IPS DF 6.9 (cell line): ENCODE data around the gene CEP78.
"Not testable (repeated sequence)": the region's sequence is repeated elsewhere in the genome, so short reads cannot be mapped to it uniquely, and the experiment has no call there.

Source experiments
- DNase-seq: peaks from one replicate; pipeline ENCODE4 v3.0.0-alpha.2; 2013; ENCODE audit warnings: low read depth, low spot score
- H3K27ac ChIP-seq: one replicate; pipeline ENCODE4 v1.5.1; 2013; ENCODE audit warnings: low read length, control low read depth
- H3K27me3 ChIP-seq: 2 replicates; pipeline ENCODE4 v1.6.1; 2013; ENCODE audit warnings: mild to moderate bottlenecking, low read length; ENCODE audit not compliant: control insufficient read depth, insufficient read depth
- H3K36me3 ChIP-seq: 2 replicates; pipeline ENCODE4 v1.6.1; 2013; ENCODE audit warnings: low read length; ENCODE audit not compliant: control insufficient read depth, insufficient read depth
- H3K4me1 ChIP-seq: 2 replicates; pipeline ENCODE4 v1.6.1; 2013; ENCODE audit warnings: low read length; ENCODE audit not compliant: control insufficient read depth, insufficient read depth
- H3K4me3 ChIP-seq: 2 replicates; pipeline ENCODE4 v1.5.1; 2013; ENCODE audit warnings: mild to moderate bottlenecking, low read length
- H3K9me3 ChIP-seq: 2 replicates; pipeline ENCODE4 v1.6.1; 2013; ENCODE audit warnings: low read length, inconsistent platforms; ENCODE audit not compliant: control insufficient read depth, insufficient read depth
- WGBS: extraction: QIAGEN DNeasy Blood & Tissue Kit; methylation state at CpG from one replicate; pipeline ENCODE4 v1.1.7; 2013; ENCODE audit warnings: mixed read lengths, missing lambda C conversion rate; ENCODE audit not compliant: insufficient read length, insufficient coverage; 5-methylcytosine and 5-hydroxymethylcytosine counted together

Gene CEP78

GRCh38 chr9:78232471-78232870 lies 3.4 kb upstream of the CEP78 start:
- H3K9me3 ChIP-seq, H3K27me3 ChIP-seq, DNase-seq, H3K27ac ChIP-seq, H3K36me3 ChIP-seq, H3K4me3 ChIP-seq, H3K4me1 ChIP-seq: not testable (repeated sequence)
- no CpG with 5 or more reads among the region's 5 CpGs for WGBS

- DNase-seq, result no peak
- no CpG with 5 or more reads among the region's 7 CpGs for WGBS
Observed at GRCh38 chr9:78234810-78235209, 1.1 kb upstream of the CEP78 start.

GRCh38 chr9:78235256-78235761 lies 566 bp upstream of the CEP78 start:
- H3K4me1 ChIP-seq, result no peaks in the 10 kb centered on the region; the same call in 1 of the 2 replicates
- no peaks in the 10 kb centered on the region; the same call in 1 of the 2 replicates for H3K36me3 ChIP-seq
- no CpG with 5 or more reads among the region's 17 CpGs for WGBS
- H3K27ac ChIP-seq, result no peak overlapping the region
- peak overlapping the region; percentile 70; the same call in 1 of the 2 replicates for H3K4me3 ChIP-seq
- H3K9me3 ChIP-seq, result no peaks in the 10 kb centered on the region
- no peaks in the 10 kb centered on the region for H3K27me3 ChIP-seq
- no peak for DNase-seq

More at GRCh38 chr9:78234810-78235209, 1.1 kb upstream of the CEP78 start:
- no peak overlapping the region for H3K27ac ChIP-seq
- H3K36me3 ChIP-seq, result no peaks in the 10 kb centered on the region
- no peaks in the 10 kb centered on the region for H3K9me3 ChIP-seq
- no peak overlapping the region for H3K4me3 ChIP-seq
- no peaks in the 10 kb centered on the region; the same call in 1 of the 2 replicates for H3K4me1 ChIP-seq
- H3K27me3 ChIP-seq, result no peaks in the 10 kb centered on the region

GRCh38 chr9:78236551-78236910 lies 656 bp downstream of the CEP78 start:
- H3K27ac ChIP-seq, result no peak overlapping the region
- no peaks in the 10 kb centered on the region for H3K9me3 ChIP-seq
- H3K27me3 ChIP-seq, result no peaks in the 10 kb centered on the region
- no peaks in the 10 kb centered on the region; the same call in 1 of the 2 replicates for H3K4me1 ChIP-seq
- no peak for DNase-seq
- no CpG with 5 or more reads among the region's 12 CpGs for WGBS
- H3K4me3 ChIP-seq, result peak overlapping the region; percentile 70; the same call in 1 of the 2 replicates
- H3K36me3 ChIP-seq, result no peaks in the 10 kb centered on the region; the same call in 1 of the 2 replicates

GRCh38 chr9:78238046-78239038 lies 2.5 kb downstream of the CEP78 start:
- WGBS, result 100% methylated on average over 2 of the region's 13 CpGs
- no peak for DNase-seq

GRCh38 chr9:78239506-78239905 lies 3.6 kb downstream of the CEP78 start:
- no peak for DNase-seq

More at GRCh38 chr9:78238046-78239038, 2.5 kb downstream of the CEP78 start:
- Histone ChIP-seq H3K27ac (no peak overlapping the region), H3K4me1 (no peaks in the 10 kb centered on the region; the same call in 1 of the 2 replicates), H3K36me3 (no peaks in the 10 kb centered on the region; the same call in 1 of the 2 replicates), H3K4me3 (no peak overlapping the region), H3K27me3 (no peaks in the 10 kb centered on the region), H3K9me3 (no peaks in the 10 kb centered on the region)

GRCh38 chr9:78242041-78242440 lies 6.2 kb downstream of the CEP78 start:
- no CpG with 5 or more reads among the region's 4 CpGs for WGBS
- Histone ChIP-seq H3K9me3 (no peaks in the 10 kb centered on the region), H3K27ac (no peak overlapping the region), H3K27me3 (no peaks in the 10 kb centered on the region), H3K4me3 (no peak overlapping the region), H3K36me3 (peaks cover 2% of the 10 kb centered on the region; the same call in 1 of the 2 replicates), H3K4me1 (no peaks in the 10 kb centered on the region; the same call in 1 of the 2 replicates)
- no peak for DNase-seq

More at GRCh38 chr9:78239506-78239905, 3.6 kb downstream of the CEP78 start:
- Histone ChIP-seq H3K4me3 (no peak overlapping the region), H3K36me3 (peaks cover 2% of the 10 kb centered on the region; the same call in 1 of the 2 replicates), H3K4me1 (no peaks in the 10 kb centered on the region; the same call in 1 of the 2 replicates), H3K27me3 (no peaks in the 10 kb centered on the region), H3K27ac (no peak overlapping the region), H3K9me3 (no peaks in the 10 kb centered on the region)
- no CpG with 5 or more reads among the region's 5 CpGs for WGBS

GRCh38 chr9:78243130-78243529 lies 7.3 kb downstream of the CEP78 start:
- whole genome bisulfite sequencing, result no CpG with 5 or more reads among the region's 1 CpG
- Histone ChIP-seq H3K27me3 (no peaks in the 10 kb centered on the region), H3K4me1 (no peaks in the 10 kb centered on the region), H3K9me3 (no peaks in the 10 kb centered on the region), H3K36me3 (peaks cover 2% of the 10 kb centered on the region; the same call in 1 of the 2 replicates), H3K27ac (no peak overlapping the region), H3K4me3 (no peak overlapping the region)
- DNase-seq, result no peak

GRCh38 chr9:78245401-78245800 lies 9.5 kb downstream of the CEP78 start:
- WGBS, result no CpG with 5 or more reads among the region's 1 CpG

GRCh38 chr9:78248635-78249034 lies 12.8 kb downstream of the CEP78 start:
- no peak for DNase-seq
- Histone ChIP-seq H3K36me3 (peaks cover 2% of the 10 kb centered on the region; the same call in 1 of the 2 replicates), H3K27ac (no peak overlapping the region), H3K9me3 (no peaks in the 10 kb centered on the region), H3K27me3 (no peaks in the 10 kb centered on the region), H3K4me3 (no peak overlapping the region), H3K4me1 (no peaks in the 10 kb centered on the region)
- 100% methylated on average over 1 of the region's 1 CpG for WGBS

More at GRCh38 chr9:78245401-78245800, 9.5 kb downstream of the CEP78 start:
- Histone ChIP-seq H3K4me3 (no peak overlapping the region), H3K4me1 (no peaks in the 10 kb centered on the region), H3K27me3 (no peaks in the 10 kb centered on the region), H3K27ac (no peak overlapping the region), H3K9me3 (no peaks in the 10 kb centered on the region), H3K36me3 (peaks cover 2% of the 10 kb centered on the region; the same call in 1 of the 2 replicates)
- no peak for DNase-seq
